ENCODE results near the gene FKBP3. TPM values are rescaled to one million over a fixed set of nuclear protein-coding genes. Genes with fewer than 3 reads are reported as not detected.

The FKBP3 gene
- total and polyA plus RNA-seq, 2 donors (not counting 3 experiments of a cell fraction or from before 2014, with no cell fraction given), result 23.2 to 92.9 TPM

DNA sequence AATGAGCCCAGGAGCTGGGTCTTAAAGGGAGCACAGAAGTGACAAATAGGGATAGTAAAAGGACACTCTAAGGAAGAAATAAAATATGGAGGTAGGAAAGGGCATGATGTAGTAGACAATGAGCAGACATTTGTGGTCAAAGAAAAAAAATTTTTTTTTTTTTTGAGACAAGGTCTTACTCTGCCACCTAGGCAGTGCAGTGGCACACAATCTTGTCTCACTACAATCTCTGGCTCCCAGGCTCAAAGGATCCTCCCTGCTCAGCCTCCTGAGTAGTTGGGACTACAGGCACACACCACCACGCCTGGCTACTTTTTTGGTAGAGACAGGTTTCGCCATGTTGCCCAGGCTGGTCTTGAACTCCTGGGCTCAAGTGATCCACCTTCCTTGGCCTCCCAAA is 8.5 kb downstream of the FKBP3 start:
- ChIA-PET POLR2A (no interaction called here), CTCF (no interaction called here)
- Histone ChIP-seq H3K79me2 (ENCODE audit: control insufficient read depth, insufficient read depth, low read length) (peaks cover 11% of the 10 kb centered on the region), H3K4me1 (ENCODE audit: control insufficient read depth, extremely low read depth, insufficient read depth, low read length) (no peaks in the 10 kb centered on the region), H3K9me1 (replicated peaks; ENCODE audit: control insufficient read depth, extremely low read depth, insufficient read depth, low read length) (no peaks in the 10 kb centered on the region), H3K27me3 (ENCODE audit: control insufficient read depth in 2 of 2, insufficient read depth in 2 of 2, low read length in 2 of 2) (no peaks in the 10 kb centered on the region), H3K9me3 (replicated peaks; ENCODE audit: control insufficient read depth, insufficient read depth, low read length) (no peaks in the 10 kb centered on the region), H3K4me2 (ENCODE audit: insufficient read depth, low read length) (no peak overlapping the region), H3K27ac (ENCODE audit: insufficient read depth, low read depth, low read length) (no peak overlapping the region), H4K20me1 (replicated peaks; ENCODE audit: control insufficient read depth, extremely low read depth, insufficient read depth, low read length) (peaks cover 5% of the 10 kb centered on the region), H3K4me3 (replicated peaks in 1 of 3; ENCODE audit: insufficient read depth in 1 of 3, low read depth in 1 of 3, low read length in 3 of 3) (no peak overlapping the region), H2AFZ (ENCODE audit: low read depth, low read length) (no peak overlapping the region), H3K9ac (replicated peaks; ENCODE audit: extremely low read depth, insufficient read depth, low read length) (no peak overlapping the region), H3K36me3 (ENCODE audit: control insufficient read depth in 2 of 2, extremely low read depth in 1 of 2, insufficient read depth in 2 of 2, low read length in 2 of 2) (peaks cover 2 to 12% of the 10 kb centered on the region in 2 experiments)
- TF ChIP-seq JUN (IDR thresholded peaks at IDR 0.05; ENCODE audit: borderline replicate concordance, insufficient read depth, insufficient read length, low read depth) (no peak), CTCF (IDR thresholded peaks at IDR 0.05; ENCODE audit: extremely low read depth in 1 of 2, insufficient read depth in 1 of 2, low read depth in 1 of 2, low read length in 2 of 2) (no peak), POLR2A (IDR thresholded peaks at IDR 0.05; ENCODE audit: low read depth, low read length) (no peak), EZH2 (IDR thresholded peaks at IDR 0.05; ENCODE audit: borderline replicate concordance, low read depth, low read length, severe bottlenecking) (no peak), GATA2 (IDR thresholded peaks at IDR 0.05; ENCODE audit: insufficient read depth, insufficient read length, low read depth, low read length) (no peak), POLR2AphosphoS5 (IDR thresholded peaks at IDR 0.05; ENCODE audit: insufficient read depth, low read depth, low read length) (no peak), MYC (IDR thresholded peaks at IDR 0.05; ENCODE audit: low read depth, low read length) (no peak), FOS (IDR thresholded peaks at IDR 0.05; ENCODE audit: borderline replicate concordance, insufficient read depth, low read length) (no peak)
- TF ChIP-seq, protein P1, sequence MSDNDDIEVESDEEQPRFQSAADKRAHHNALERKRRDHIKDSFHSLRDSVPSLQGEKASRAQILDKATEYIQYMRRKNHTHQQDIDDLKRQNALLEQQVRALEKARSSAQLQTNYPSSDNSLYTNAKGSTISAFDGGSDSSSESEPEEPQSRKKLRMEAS (IDR thresholded peaks at IDR 0.05; ENCODE audit: insufficient read depth, insufficient read length), result no peak
- dilution Hi-C loops (cut with MboI; ENCODE audit: extremely low pct_ligation_motif_present, low sequenced_read_pairs), result no loop called here
- FAIRE-seq, result no peak
- no peak for DNase-seq (ENCODE audit: low read depth, low spot score)
- intact Hi-C loops (cut with micrococcal nuclease), result no loop called here
- no TSS peak for BruUV-seq (replicated peaks)

Measured in endothelial cell of umbilical vein (primary cell).